ENCODE data around the gene LRRC4B.

GRCh38 chr19:50532952-50533351, 35.3 kb downstream of the LRRC4B start:
- TF ChIP-seq EZH2 (IDR thresholded peaks at IDR 0.05; ENCODE audit: insufficient read depth, low read length) (no peak), CTCF (IDR thresholded peaks at IDR 0.05; ENCODE audit: insufficient read depth, low read depth, low read length) (no peak)

Data from astrocyte (in vitro differentiated cells and primary cell).